ENCODE results near the gene DCBLD1.

DNA sequence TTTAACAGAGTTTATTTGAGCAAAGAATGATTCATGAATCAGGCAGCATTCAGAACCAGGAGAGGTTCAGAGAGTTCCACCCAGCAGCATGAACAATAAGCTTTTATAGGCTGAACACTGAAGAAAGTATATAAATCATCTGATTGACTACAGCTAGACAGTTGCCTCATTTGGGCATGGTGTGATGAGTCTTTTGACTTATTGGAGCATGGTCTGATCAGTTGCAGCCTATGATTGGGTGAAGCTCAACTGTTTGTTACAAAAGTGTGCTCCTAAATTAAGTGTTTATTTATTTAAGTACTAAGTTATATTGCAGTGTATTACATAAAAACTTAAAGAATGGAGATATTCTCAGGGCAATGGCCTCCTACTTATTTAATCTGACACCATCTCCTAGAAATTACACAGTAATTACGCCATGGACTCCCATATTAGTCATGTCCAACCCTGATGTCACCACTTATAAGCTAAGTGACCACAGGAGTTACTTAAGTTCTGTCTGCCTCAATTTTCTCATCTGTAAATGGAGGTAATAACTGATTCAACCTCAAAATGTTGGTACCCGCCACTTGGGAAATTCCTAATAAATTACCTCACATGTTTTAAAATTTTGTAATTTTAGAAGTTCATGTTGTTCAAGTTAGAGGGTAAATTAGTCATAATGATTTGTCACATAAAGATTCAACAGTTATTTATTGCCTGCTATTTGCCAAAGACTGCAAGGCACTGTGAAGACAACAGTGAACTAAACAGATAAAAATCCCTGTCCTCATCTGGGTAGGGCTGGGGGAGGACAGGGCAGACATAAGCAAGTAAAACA, 41.6 kb upstream of the DCBLD1 start:
- no peak for TF ChIP-seq POLR2A (IDR thresholded peaks at IDR 0.05)
- TF ChIP-seq, protein P1, sequence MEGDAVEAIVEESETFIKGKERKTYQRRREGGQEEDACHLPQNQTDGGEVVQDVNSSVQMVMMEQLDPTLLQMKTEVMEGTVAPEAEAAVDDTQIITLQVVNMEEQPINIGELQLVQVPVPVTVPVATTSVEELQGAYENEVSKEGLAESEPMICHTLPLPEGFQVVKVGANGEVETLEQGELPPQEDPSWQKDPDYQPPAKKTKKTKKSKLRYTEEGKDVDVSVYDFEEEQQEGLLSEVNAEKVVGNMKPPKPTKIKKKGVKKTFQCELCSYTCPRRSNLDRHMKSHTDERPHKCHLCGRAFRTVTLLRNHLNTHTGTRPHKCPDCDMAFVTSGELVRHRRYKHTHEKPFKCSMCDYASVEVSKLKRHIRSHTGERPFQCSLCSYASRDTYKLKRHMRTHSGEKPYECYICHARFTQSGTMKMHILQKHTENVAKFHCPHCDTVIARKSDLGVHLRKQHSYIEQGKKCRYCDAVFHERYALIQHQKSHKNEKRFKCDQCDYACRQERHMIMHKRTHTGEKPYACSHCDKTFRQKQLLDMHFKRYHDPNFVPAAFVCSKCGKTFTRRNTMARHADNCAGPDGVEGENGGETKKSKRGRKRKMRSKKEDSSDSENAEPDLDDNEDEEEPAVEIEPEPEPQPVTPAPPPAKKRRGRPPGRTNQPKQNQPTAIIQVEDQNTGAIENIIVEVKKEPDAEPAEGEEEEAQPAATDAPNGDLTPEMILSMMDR (IDR thresholded peaks at IDR 0.05): no peak

Data from Peyer's patch (tissue), 4 donors.